DMS153 (cell line): Measurements from ENCODE around the gene UCN3.
A peak's percentile ranks its signal among the peaks of the same experiment; 100 is the strongest.
"Not testable (repeated sequence)": the region's sequence is repeated elsewhere in the genome, so short reads cannot be mapped to it uniquely, and the experiment has no call there.

Experiments used
- DNase-seq: peaks from one replicate; lab custom pipeline; 2025; lab: John Stamatoyannopoulos, UW

Gene UCN3

GRCh38 chr10:5410787-5411186, 46.0 kb downstream of the UCN3 start:
- DNase-seq = not testable (repeated sequence)

- DNase-seq = no peak
Measured at GRCh38 chr10:5411941-5412276, 47.1 kb downstream of the UCN3 start.

GRCh38 chr10:5412277-5412941, 47.6 kb downstream of the UCN3 start, which contains the start of gene NET1:
TSS of gene NET1 (plus strand) at chr10:5412557. CDS start at chr10:5412693, 136 bp downstream.
- DNase-seq = peak; percentile 61

GRCh38 chr10:5413012-5413938, 48.5 kb downstream of the UCN3 start:
- no peak for DNase-seq

- no peak for DNase-seq
Measured at GRCh38 chr10:5416981-5417380, 52.2 kb downstream of the UCN3 start.

- no peak for DNase-seq
Measured at GRCh38 chr10:5418584-5418983, 53.8 kb downstream of the UCN3 start.

GRCh38 chr10:5419466-5420094, 54.8 kb downstream of the UCN3 start:
- DNase-seq = no peak

GRCh38 chr10:5423771-5424170, 59.0 kb downstream of the UCN3 start:
- DNase-seq = no peak
